Stomach (tissue), 4 donors: ENCODE data around the gene LRRC4B.

Experiments used
- EP300 ChIP-seq: sonication (generic); formaldehyde crosslinking; IDR thresholded peaks from one replicate; pipeline ENCODE4 v1.6.1; 2017; ENCODE audit warnings: antibody characterized with exemption
- POLR2A ChIP-seq, 4 donors: fragments of 450-650 bp; IDR thresholded peaks; one replicate each; pipeline ENCODE4 v1.6.1; 2016; ENCODE audit warnings: antibody characterized with exemption in 4 of 4, control low read depth in 2 of 4, mild to moderate bottlenecking in 1 of 4, moderate library complexity in 1 of 4
- POLR2AphosphoS5 ChIP-seq, 3 donors: sonication (generic); formaldehyde crosslinking; IDR thresholded peaks; one replicate each; pipeline ENCODE4 v1.6.1; 2016; ENCODE audit warnings: antibody characterized with exemption in 3 of 3
- TF ChIP-seq, protein P1 (sequence below), 7 experiments: fragments of 450-650 bp in 4 of 7; fragments of 200-600 bp in 3 of 7; sonication (generic) in 3 of 7; IDR thresholded peaks; one replicate each; pipeline ENCODE4 v1.5.1; 2016 to 2019; ENCODE audit warnings: antibody characterized with exemption in 7 of 7, control low read depth in 2 of 7, mild to moderate bottlenecking in 1 of 7

DNA sequence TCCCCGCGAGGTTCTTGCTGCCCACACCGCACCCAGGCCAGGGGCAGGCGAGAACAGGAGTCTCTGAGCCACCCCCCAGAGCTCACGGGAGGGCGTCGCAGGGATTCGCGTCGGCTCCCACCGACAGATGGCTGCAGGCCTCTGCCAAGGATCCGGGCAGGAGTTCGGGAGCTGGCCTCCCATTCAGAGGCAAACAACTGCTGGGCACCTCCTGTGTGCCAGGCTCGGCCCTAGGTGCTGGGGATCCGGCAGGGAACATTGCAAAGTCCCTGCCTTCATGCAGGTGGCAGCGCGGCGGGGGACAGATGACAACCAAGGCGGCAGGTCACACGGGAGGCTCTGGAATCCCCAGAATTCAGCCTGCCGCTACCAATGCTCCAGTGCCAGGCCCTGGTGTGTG lies 25.3 kb downstream of the LRRC4B start:
- TF ChIP-seq, protein P1, sequence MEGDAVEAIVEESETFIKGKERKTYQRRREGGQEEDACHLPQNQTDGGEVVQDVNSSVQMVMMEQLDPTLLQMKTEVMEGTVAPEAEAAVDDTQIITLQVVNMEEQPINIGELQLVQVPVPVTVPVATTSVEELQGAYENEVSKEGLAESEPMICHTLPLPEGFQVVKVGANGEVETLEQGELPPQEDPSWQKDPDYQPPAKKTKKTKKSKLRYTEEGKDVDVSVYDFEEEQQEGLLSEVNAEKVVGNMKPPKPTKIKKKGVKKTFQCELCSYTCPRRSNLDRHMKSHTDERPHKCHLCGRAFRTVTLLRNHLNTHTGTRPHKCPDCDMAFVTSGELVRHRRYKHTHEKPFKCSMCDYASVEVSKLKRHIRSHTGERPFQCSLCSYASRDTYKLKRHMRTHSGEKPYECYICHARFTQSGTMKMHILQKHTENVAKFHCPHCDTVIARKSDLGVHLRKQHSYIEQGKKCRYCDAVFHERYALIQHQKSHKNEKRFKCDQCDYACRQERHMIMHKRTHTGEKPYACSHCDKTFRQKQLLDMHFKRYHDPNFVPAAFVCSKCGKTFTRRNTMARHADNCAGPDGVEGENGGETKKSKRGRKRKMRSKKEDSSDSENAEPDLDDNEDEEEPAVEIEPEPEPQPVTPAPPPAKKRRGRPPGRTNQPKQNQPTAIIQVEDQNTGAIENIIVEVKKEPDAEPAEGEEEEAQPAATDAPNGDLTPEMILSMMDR (IDR thresholded peaks at IDR 0.05): no peak
- TF ChIP-seq POLR2A (IDR thresholded peaks at IDR 0.05) (no peak), POLR2AphosphoS5 (IDR thresholded peaks at IDR 0.05) (no peak), EP300 (no peak)
